HepG2 (cell line): ENCODE data around the gene FFAR4. TPM values are rescaled to one million over a fixed set of nuclear protein-coding genes. Genes with fewer than 3 reads are reported as not detected.

Experiments used
- ATAC-seq: fragments of 200-7000 bp; cut with Tn5 transposase; 3 replicates; pipeline ENCODE4 v1.9.1; 2020; ENCODE audit warnings: mild to moderate bottlenecking, moderate library complexity
- BruUV-seq: library from RNA; stranded (reverse); fragments of 400-500 nt; replicated peaks from 2 replicates; lab custom pipeline; 2021; lab: Mats Ljungman, UMichigan
- CTCF ChIA-PET: fragments of 300-600 bp; formaldehyde crosslinking; extraction: SDS; loops from one replicate; lab custom pipeline; 2021; ENCODE audit warnings: low total read pairs, inconsistent platforms, low intra/inter-chr PET ratio; lab: Yijun Ruan, JAX
- POLR2A ChIA-PET: fragments of 350-600 bp; sonication (Branson Sonifier 250); formaldehyde crosslinking; loops from one replicate; lab custom pipeline; 2020; ENCODE audit warnings: antibody characterized with exemption, inconsistent platforms; lab: Yijun Ruan, JAX
- DNase-seq: peaks from one replicate; pipeline ENCODE4 v3.0.0-alpha.2; 2015; ENCODE audit warnings: low spot score
- FAIRE-seq: peaks from 3 replicates; lab custom pipeline; 2011; peaks lifted over from hg19 to GRCh38; lab: Jason Lieb, UNC
- H2AFZ ChIP-seq: one replicate; pipeline ENCODE4 v1.6.1; 2011; ENCODE audit warnings: low read length, inconsistent platforms
- H3K27ac ChIP-seq: fragments of 300-600 bp; 3 replicates; pipeline ENCODE4 v1.8.0; 2011; ENCODE audit warnings: mixed run types, mild to moderate bottlenecking, mixed read lengths, low read length, inconsistent platforms; ENCODE audit not compliant: insufficient read depth; ENCODE audit errors: extremely low read length
- H3K27me3 ChIP-seq, 2 experiments: fragments of 200-600 bp in 1 of 2; 2 replicates in 1 of 2; 3 replicates in 1 of 2; pipeline versions ENCODE4 v1.6.0 to v1.8.0; 2011; ENCODE audit warnings: low read length in 2 of 2, mild to moderate bottlenecking in 2 of 2, moderate library complexity in 2 of 2, inconsistent platforms in 1 of 2; ENCODE audit not compliant: insufficient read depth in 2 of 2, control insufficient read depth in 1 of 2
- H3K36me3 ChIP-seq, 2 experiments: fragments of 200-600 bp in 1 of 2; replicated peaks in 1 of 2; 2 replicates in 1 of 2; 3 replicates in 1 of 2; pipeline versions ENCODE4 v1.5.1 to v1.8.0; 2011; ENCODE audit warnings: low read length in 2 of 2, inconsistent platforms in 1 of 2; ENCODE audit not compliant: insufficient read depth in 2 of 2, control insufficient read depth in 1 of 2
- H3K4me1 ChIP-seq: 2 replicates; pipeline ENCODE4 v1.5.1; 2012; ENCODE audit warnings: low read length, inconsistent platforms; ENCODE audit not compliant: insufficient read depth
- H3K4me2 ChIP-seq: 2 replicates; pipeline ENCODE4 v1.6.0; 2011; ENCODE audit warnings: low read depth, low read length, inconsistent platforms
- H3K4me3 ChIP-seq, 3 experiments: fragments of 200-600 bp in 1 of 3; sonication (generic), shearing (Covaris generic) in 1 of 3; replicated peaks in 1 of 3; 2 replicates each; pipeline ENCODE4 v1.5.1; 2011 to 2016; ENCODE audit warnings: low read length in 3 of 3, inconsistent platforms in 2 of 3, low read depth in 2 of 3, mild to moderate bottlenecking in 2 of 3, control low read depth in 1 of 3, mixed read lengths in 1 of 3; ENCODE audit not compliant: insufficient read depth in 1 of 3
- H3K79me2 ChIP-seq: one replicate; pipeline ENCODE4 v1.6.1; 2011; ENCODE audit warnings: low read length, inconsistent platforms; ENCODE audit not compliant: insufficient read depth
- H3K9ac ChIP-seq: 2 replicates; pipeline ENCODE4 v1.6.0; 2011; ENCODE audit warnings: mild to moderate bottlenecking, low read depth, low read length, inconsistent platforms; ENCODE audit not compliant: insufficient read depth
- H3K9me3 ChIP-seq: 2 replicates; pipeline ENCODE4 v1.5.1; 2012; ENCODE audit warnings: mild to moderate bottlenecking, low read length
- H4K20me1 ChIP-seq: 2 replicates; pipeline ENCODE4 v1.6.0; 2011; ENCODE audit warnings: inconsistent platforms, mild to moderate bottlenecking, low read length, moderate library complexity; ENCODE audit not compliant: insufficient read depth
- AHR ChIP-seq: IDR thresholded peaks from 2 replicates; pipeline ENCODE4 v1.6.1; 2018; ENCODE audit warnings: missing genetic modification reagents, missing compliant biosample characterization
- ATF2 ChIP-seq: sonication (generic); formaldehyde crosslinking; IDR thresholded peaks from 2 replicates; pipeline ENCODE4 v1.4.0; 2020; ENCODE audit warnings: missing genetic modification reagents
- DNMT1 ChIP-seq: sonication (generic); formaldehyde crosslinking; IDR thresholded peaks from 2 replicates; pipeline ENCODE4 v1.5.1; 2020; ENCODE audit warnings: mild to moderate bottlenecking, missing genetic modification reagents
- HNF1A ChIP-seq, 2 experiments: sonication (generic) in 1 of 2; formaldehyde crosslinking in 1 of 2; IDR thresholded peaks; 2 replicates each; pipeline versions ENCODE4 v1.4.0 to v1.6.1; 2016 to 2020; ENCODE audit warnings: borderline replicate concordance in 1 of 2, low read depth in 1 of 2, mild to moderate bottlenecking in 1 of 2, missing genetic modification reagents in 1 of 2
- HNF4A ChIP-seq: sonication (generic); formaldehyde crosslinking; IDR thresholded peaks from 2 replicates; pipeline ENCODE4 v1.4.0; 2020; ENCODE audit warnings: missing genetic modification reagents
- HNF4G ChIP-seq, 2 experiments: sonication (generic) in 1 of 2; formaldehyde crosslinking in 1 of 2; IDR thresholded peaks; 2 replicates each; pipeline versions ENCODE4 v1.4.0 to v1.6.1; 2011 to 2020; ENCODE audit warnings: borderline replicate concordance in 2 of 2, low read depth in 2 of 2, mild to moderate bottlenecking in 2 of 2, low read length in 1 of 2, missing genetic modification reagents in 1 of 2, moderate library complexity in 1 of 2
- HNRNPLL ChIP-seq: fragments of 200-400 bp; formaldehyde crosslinking; IDR thresholded peaks from 2 replicates; pipeline ENCODE4 v1.6.1; 2017; ENCODE audit warnings: mild to moderate bottlenecking, low read depth, low read length; ENCODE audit not compliant: poor library complexity, severe bottlenecking
- KDM1A ChIP-seq: IDR thresholded peaks from 2 replicates; pipeline ENCODE4 v1.6.1; 2016; ENCODE audit warnings: missing compliant biosample characterization
- KDM5B ChIP-seq: sonication (generic); formaldehyde crosslinking; IDR thresholded peaks from 2 replicates; pipeline ENCODE4 v1.4.0; 2020; ENCODE audit warnings: missing genetic modification reagents, mild to moderate bottlenecking, borderline replicate concordance
- MXI1 ChIP-seq: IDR thresholded peaks from 3 replicates; pipeline ENCODE4 v1.6.1; 2012; ENCODE audit warnings: low read depth, low read length, inconsistent platforms, borderline replicate concordance
- NPAS2 ChIP-seq: sonication (generic); formaldehyde crosslinking; IDR thresholded peaks from 2 replicates; pipeline ENCODE4 v1.8.0; 2022; ENCODE audit warnings: mild to moderate bottlenecking, missing genetic modification reagents, borderline replicate concordance
- NR2F2 ChIP-seq: IDR thresholded peaks from 2 replicates; pipeline ENCODE4 v1.6.1; 2012; ENCODE audit warnings: low read depth, inconsistent platforms, borderline replicate concordance
- SATB2 ChIP-seq: sonication (generic); formaldehyde crosslinking; IDR thresholded peaks from 2 replicates; pipeline ENCODE4 v1.5.0; 2020; ENCODE audit warnings: missing genetic modification reagents
- SRF ChIP-seq: IDR thresholded peaks from 2 replicates; pipeline ENCODE4 v1.6.1; 2011; ENCODE audit warnings: mild to moderate bottlenecking, low read depth, low read length, moderate library complexity
- TAF1 ChIP-seq: sonication (generic); formaldehyde crosslinking; IDR thresholded peaks from 2 replicates; pipeline ENCODE4 v1.4.0; 2020; ENCODE audit warnings: missing genetic modification reagents
- THYN1 ChIP-seq: sonication (generic); formaldehyde crosslinking; IDR thresholded peaks from 2 replicates; pipeline ENCODE4 v1.8.1; 2023; ENCODE audit warnings: low read depth, mild to moderate bottlenecking, moderate library complexity, missing genetic modification reagents, borderline replicate concordance
- ZNF263 ChIP-seq: sonication (generic); formaldehyde crosslinking; IDR thresholded peaks from 2 replicates; pipeline ENCODE4 v1.4.0; 2020; ENCODE audit warnings: missing genetic modification reagents
- ZNF292 ChIP-seq: sonication (generic); formaldehyde crosslinking; IDR thresholded peaks from 2 replicates; pipeline ENCODE4 v1.8.1; 2022; ENCODE audit warnings: mild to moderate bottlenecking, low read depth, missing genetic modification reagents, borderline replicate concordance
- ZNF333 ChIP-seq: sonication (generic); formaldehyde crosslinking; IDR thresholded peaks from 2 replicates; pipeline ENCODE4 v1.4.0; 2020; ENCODE audit warnings: mild to moderate bottlenecking, missing genetic modification reagents, borderline replicate concordance
- ZNF343 ChIP-seq: sonication (generic); formaldehyde crosslinking; IDR thresholded peaks from 2 replicates; pipeline ENCODE4 v1.4.0; 2020; ENCODE audit warnings: mild to moderate bottlenecking, missing genetic modification reagents
- WGBS: methylation state at CpG from one replicate; pipeline ENCODE4 v1.1.6; 2017; ENCODE audit warnings: low lambda C conversion rate; 5-methylcytosine and 5-hydroxymethylcytosine counted together
- in situ Hi-C: cut with HindIII; loops from 2 replicates; pipeline ENCODE4 v1.10.0; 2017; ENCODE audit warnings: low pct_unique_long_range_greater_than_20kb; ENCODE audit not compliant: extremely low pct_ligation_motif_present
- intact Hi-C: fragments of 100-400 bp; cut with micrococcal nuclease; formaldehyde crosslinking; loops from one replicate; pipeline ENCODE4 v1.10.0; 2022; ENCODE audit not compliant: unreplicated experiment
- polyA plus RNA-seq, 8 experiments: library from polyadenylated mRNA; depleted of rRNA in 3 of 8; stranded (reverse) in 7 of 8; unstranded in 1 of 8; fragments of >200 nt; fragmentation: Illumina TruSeq in 4 of 8; extraction: Trizol in 4 of 8; gene quantifications; 2 replicates each; pipeline versions ENCODE4 v1.2.1 to v1.2.3, GENCODE V29; 2011 to 2016; ENCODE audit warnings: low read depth in 4 of 8, missing spikeins in 1 of 8, mixed read lengths in 1 of 8; ENCODE audit not compliant: insufficient read depth in 1 of 8
- total RNA-seq, 5 experiments: library from RNA; depleted of rRNA; stranded (reverse); fragments of >200 nt; fragmentation: Illumina TruSeq; extraction: Trizol; gene quantifications; 2 replicates each; pipeline ENCODE4 v1.2.3, GENCODE V29; 2016; ENCODE audit warnings: low read depth in 1 of 5

FFAR4 gene
- total and polyA plus RNA-seq, 2 of the 13 experiments (the other 11 are each of a cell fraction or from before 2014, with no cell fraction given), result 0.09 TPM; not detected in 1

GRCh38 chr10:93622942-93623341, 56.5 kb downstream of the FFAR4 start:
- no peak overlapping the region for H3K4me2 ChIP-seq
- no TSS peak for BruUV-seq
- TF ChIP-seq NPAS2 (CRISPR knock-in tag) (no peak), SRF (no peak), KDM1A (CRISPR knock-in tag) (no peak), HNRNPLL (no peak), HNF4G (IDR thresholded peaks at IDR 0.05; ENCODE audit: borderline replicate concordance, low read depth, low read length) (no peak), HNF4G (CRISPR knock-in tag; IDR thresholded peaks at IDR 0.05; ENCODE audit: borderline replicate concordance, low read depth) (no peak), ZNF343 (CRISPR knock-in tag) (no peak), ZNF263 (CRISPR knock-in tag) (no peak), TAF1 (CRISPR knock-in tag) (no peak), ZNF292 (CRISPR knock-in tag) (no peak), MXI1 (no peak), ZNF333 (CRISPR knock-in tag) (no peak), NR2F2 (no peak), DNMT1 (no peak), HNF4A (CRISPR knock-in tag) (no peak), KDM5B (CRISPR knock-in tag) (no peak), ATF2 (CRISPR knock-in tag) (no peak), SATB2 (no peak), THYN1 (CRISPR knock-in tag) (no peak), AHR (CRISPR knock-in tag) (no peak), HNF1A (IDR thresholded peaks at IDR 0.05; ENCODE audit: low read depth) (no peak), HNF1A (CRISPR knock-in tag; IDR thresholded peaks at IDR 0.05; ENCODE audit: borderline replicate concordance) (no peak)
- no peak for ATAC-seq
- no peaks in the 10 kb centered on the region for H3K9me3 ChIP-seq
- FAIRE-seq, result no peak
- H3K27ac ChIP-seq, result no peak overlapping the region
- CTCF ChIA-PET, result no interaction called here
- no peak overlapping the region for H2AFZ ChIP-seq
- POLR2A ChIA-PET, result no interaction called here
- WGBS, result 44% methylated on average over 1 of the region's 1 CpG
- intact Hi-C loops, result no loop called here
- no peak overlapping the region for H3K4me3 ChIP-seq
- H3K27me3 ChIP-seq, result no peaks in the 10 kb centered on the region; a peak in 2 of 5 replicates
- no peaks in the 10 kb centered on the region for H4K20me1 ChIP-seq
- H3K36me3 ChIP-seq, result no peaks in the 10 kb centered on the region
- no peak for DNase-seq
- no peak overlapping the region for H3K9ac ChIP-seq
- in situ Hi-C loops, result no loop called here
- no peaks in the 10 kb centered on the region for H3K79me2 ChIP-seq
- no peaks in the 10 kb centered on the region for H3K4me1 ChIP-seq
